Smooth muscle cell (in vitro differentiated cells): ENCODE measurements around the gene MYO7A. TPM values are rescaled to one million over a fixed set of nuclear protein-coding genes. Genes with fewer than 3 reads are reported as not detected.

Experiments
- DNase-seq: peaks from one replicate; lab custom pipeline; 2025; ENCODE audit not compliant: unreplicated experiment; lab: John Stamatoyannopoulos, UW
- H2AFZ ChIP-seq: fragments of 200-600 bp; sonication (generic); 2 replicates; pipeline ENCODE4 v1.6.0; 2016; ENCODE audit warnings: antibody characterized with exemption, low read depth, mild to moderate bottlenecking
- H3F3A ChIP-seq: fragments of 200-600 bp; sonication (generic); 2 replicates; pipeline ENCODE4 v1.6.0; 2017; ENCODE audit warnings: antibody characterized with exemption, low read depth
- H3K27ac ChIP-seq: fragments of 200-600 bp; sonication (generic); 2 replicates; pipeline ENCODE4 v1.5.1; 2016; ENCODE audit warnings: low read depth, mild to moderate bottlenecking
- H3K27me3 ChIP-seq: fragments of 200-600 bp; sonication (generic); 2 replicates; pipeline ENCODE4 v1.6.1; 2016; ENCODE audit warnings: low read depth, mild to moderate bottlenecking
- H3K36me3 ChIP-seq: fragments of 200-600 bp; sonication (generic); 2 replicates; pipeline ENCODE4 v1.5.1; 2016; ENCODE audit warnings: low read depth
- H3K4me1 ChIP-seq: fragments of 200-600 bp; sonication (generic); 2 replicates; pipeline ENCODE4 v1.5.1; 2016; ENCODE audit warnings: low read depth
- H3K4me2 ChIP-seq: fragments of 200-600 bp; sonication (generic); 2 replicates; pipeline ENCODE4 v1.6.0; 2016; ENCODE audit warnings: mild to moderate bottlenecking
- H3K4me3 ChIP-seq: fragments of 200-600 bp; sonication (generic); 2 replicates; pipeline ENCODE4 v1.5.1; 2016; ENCODE audit warnings: mild to moderate bottlenecking
- H3K79me2 ChIP-seq: fragments of 200-600 bp; sonication (generic); 2 replicates; pipeline ENCODE4 v1.6.0; 2016; ENCODE audit warnings: low read depth, mild to moderate bottlenecking
- H3K9ac ChIP-seq: fragments of 200-600 bp; sonication (generic); 2 replicates; pipeline ENCODE4 v1.6.0; 2016; ENCODE audit warnings: low read depth
- H3K9me3 ChIP-seq: fragments of 200-600 bp; sonication (generic); replicated peaks from 2 replicates; pipeline ENCODE4 v1.5.1; 2016; ENCODE audit warnings: low read depth
- H4K20me1 ChIP-seq: fragments of 200-600 bp; sonication (generic); 2 replicates; pipeline ENCODE4 v1.6.0; 2016; ENCODE audit warnings: low read depth
- CTCF ChIP-seq: fragments of 200-600 bp; sonication (generic); IDR thresholded peaks from 2 replicates; pipeline ENCODE4 v1.5.1; 2017; ENCODE audit warnings: borderline replicate concordance, mild to moderate bottlenecking, antibody characterized with exemption; ENCODE audit not compliant: insufficient read depth, poor library complexity, severe bottlenecking
- WGBS: methylation state at CpG from one replicate; pipeline ENCODE4 v1.1.7; 2016; ENCODE audit warnings: low lambda C conversion rate; 5-methylcytosine and 5-hydroxymethylcytosine counted together
- polyA plus RNA-seq: library from polyadenylated mRNA; unstranded; fragments of >200 nt; fragmentation: Nextera tagmentation; extraction: Ambion mirVana; gene quantifications from 2 replicates; pipeline ENCODE4 v1.2.1, GENCODE V29; 2016
- total RNA-seq: library from RNA; depleted of rRNA; stranded (reverse); fragments of >200 nt; gene quantifications from 2 replicates; pipeline ENCODE4 v1.2.3, GENCODE V29; 2014

Gene MYO7A
- total and polyA plus RNA-seq, 2 experiments from 2014 or later, result 0.08 to 0.18 TPM

DNA sequence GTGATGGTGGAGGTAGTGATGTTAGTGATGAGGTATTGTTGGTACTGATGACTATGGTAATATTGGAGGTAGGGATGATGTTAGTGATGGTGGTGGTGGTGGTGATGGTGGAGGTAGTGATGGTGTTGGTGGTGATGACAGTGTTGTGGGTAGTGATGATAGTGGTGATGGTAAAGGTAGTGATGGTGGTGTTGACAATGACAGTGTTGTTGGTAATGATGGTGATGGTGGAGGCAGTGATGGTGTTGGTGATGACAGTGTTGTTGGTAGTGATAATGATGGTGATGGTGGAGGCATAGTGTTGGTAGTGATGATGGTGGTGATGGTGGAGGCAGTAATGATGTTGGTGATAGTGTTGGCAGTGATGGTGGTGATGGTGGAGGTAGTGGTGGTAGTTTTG, 65.1 kb downstream of the MYO7A start:
- no peak for DNase-seq
- no peaks in the 10 kb centered on the region for H3K9me3 ChIP-seq
- H3K27me3 ChIP-seq, result no peaks in the 10 kb centered on the region
- H3K9ac ChIP-seq, result no peak overlapping the region
- TF ChIP-seq CTCF, result no peak
- no peak overlapping the region for H3K27ac ChIP-seq
- no peaks in the 10 kb centered on the region for H3F3A ChIP-seq
- no peaks in the 10 kb centered on the region for H3K4me1 ChIP-seq
- H3K79me2 ChIP-seq, result no peaks in the 10 kb centered on the region
- H3K36me3 ChIP-seq, result no peaks in the 10 kb centered on the region
- no peak overlapping the region for H3K4me2 ChIP-seq
- H3K4me3 ChIP-seq, result no peak overlapping the region
- H4K20me1 ChIP-seq, result no peaks in the 10 kb centered on the region
- H2AFZ ChIP-seq, result no peak overlapping the region

GRCh38 chr11:77193911-77194830, 66.1 kb downstream of the MYO7A start:
- Histone ChIP-seq H3K36me3 (no peaks in the 10 kb centered on the region), H3K9me3 (no peaks in the 10 kb centered on the region), H3K27ac (no peak overlapping the region), H3K79me2 (no peaks in the 10 kb centered on the region), H2AFZ (no peak overlapping the region), H4K20me1 (no peaks in the 10 kb centered on the region), H3K4me3 (no peak overlapping the region), H3K9ac (no peak overlapping the region), H3K4me1 (no peaks in the 10 kb centered on the region), H3F3A (no peaks in the 10 kb centered on the region), H3K4me2 (no peak overlapping the region), H3K27me3 (no peaks in the 10 kb centered on the region)
- WGBS, result 91% methylated on average over 15 of the region's 15 CpGs
- no peak for TF ChIP-seq CTCF
- DNase-seq, result no peak

GRCh38 chr11:77195071-77195755, 67.2 kb downstream of the MYO7A start:
- no peak overlapping the region for H2AFZ ChIP-seq

More at GRCh38 chr11:77195071-77195755, 67.2 kb downstream of the MYO7A start:
- Histone ChIP-seq H3K27ac (no peak overlapping the region), H3K36me3 (no peaks in the 10 kb centered on the region), H3F3A (no peaks in the 10 kb centered on the region), H3K9me3 (no peaks in the 10 kb centered on the region), H3K4me2 (no peak overlapping the region), H3K4me3 (no peak overlapping the region), H3K4me1 (no peaks in the 10 kb centered on the region), H4K20me1 (no peaks in the 10 kb centered on the region), H3K27me3 (no peaks in the 10 kb centered on the region), H3K9ac (no peak overlapping the region), H3K79me2 (no peaks in the 10 kb centered on the region)
- 90% methylated on average over 16 of the region's 16 CpGs for WGBS
- no peak for DNase-seq
- TF ChIP-seq CTCF, result no peak
